GM23338 (cell line): ENCODE results near the gene SPECC1.

Source experiments
- CREB1 ChIP-seq: fragments of 250-450 bp; sonication (Bioruptor Pico); IDR thresholded peaks from 2 replicates; pipeline ENCODE4 v1.5.0; 2020; ENCODE audit warnings: low read depth, mild to moderate bottlenecking, moderate library complexity
- EZH2 ChIP-seq: fragments of 200-600 bp; sonication (generic); IDR thresholded peaks from one replicate; pipeline ENCODE4 v1.8.0; 2017; ENCODE audit warnings: antibody characterized with exemption, mild to moderate bottlenecking, low read depth; ENCODE audit not compliant: unreplicated experiment
- EZH2phosphoT487 ChIP-seq: fragments of 200-600 bp; sonication (generic); IDR thresholded peaks from one replicate; pipeline ENCODE4 v1.8.1; 2018; ENCODE audit warnings: antibody characterized with exemption; ENCODE audit not compliant: unreplicated experiment
- NANOG ChIP-seq: IDR thresholded peaks from 2 replicates; pipeline ENCODE4 v1.6.1; 2016; ENCODE audit warnings: antibody characterized with exemption, borderline replicate concordance
- POLR2AphosphoS5 ChIP-seq: IDR thresholded peaks from 2 replicates; pipeline ENCODE4 v1.6.1; 2016; ENCODE audit warnings: antibody characterized with exemption, low read depth
- STAT1 ChIP-seq: IDR thresholded peaks from one replicate; pipeline ENCODE4 v1.6.1; 2016; ENCODE audit warnings: antibody characterized with exemption; ENCODE audit not compliant: unreplicated experiment
- TF ChIP-seq, protein P1 (sequence below), 2 experiments: fragments of 200-600 bp in 1 of 2; sonication (generic) in 1 of 2; conservative IDR thresholded peaks; 2 replicates each; pipeline versions ENCODE4 v1.5.1 to v1.6.1; 2016 to 2017; ENCODE audit warnings: antibody characterized with exemption in 2 of 2, low read depth in 2 of 2, mild to moderate bottlenecking in 2 of 2, moderate library complexity in 1 of 2
- TF ChIP-seq, protein P2 (sequence below): IDR thresholded peaks from one replicate; pipeline ENCODE4 v1.6.1; 2018; ENCODE audit warnings: antibody characterized with exemption; ENCODE audit not compliant: unreplicated experiment
- TF ChIP-seq, protein P3 (sequence below): IDR thresholded peaks from 2 replicates; pipeline ENCODE4 v1.6.1; 2016; ENCODE audit warnings: antibody characterized with exemption

DNA sequence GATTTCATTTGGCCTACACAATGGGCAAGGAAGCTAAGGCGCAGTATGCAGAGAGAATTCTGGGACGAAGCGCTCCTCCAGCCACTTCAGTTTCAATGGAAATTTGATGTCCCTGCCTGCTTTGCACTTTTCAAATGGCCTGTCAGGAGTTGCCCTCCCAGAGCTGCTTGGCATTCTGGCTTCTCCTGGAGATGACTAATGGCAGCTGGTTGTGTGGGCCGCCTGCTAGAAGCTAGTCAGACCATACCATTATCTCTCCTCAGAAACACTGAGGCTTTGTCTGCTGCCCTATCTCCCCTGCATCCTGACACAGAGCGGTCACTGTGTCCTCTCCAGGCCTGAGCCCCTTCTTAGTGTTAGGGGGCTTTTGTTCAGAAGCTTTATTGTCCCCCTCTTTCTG lies 180.1 kb downstream of the SPECC1 start:
- TF ChIP-seq, protein P1, sequence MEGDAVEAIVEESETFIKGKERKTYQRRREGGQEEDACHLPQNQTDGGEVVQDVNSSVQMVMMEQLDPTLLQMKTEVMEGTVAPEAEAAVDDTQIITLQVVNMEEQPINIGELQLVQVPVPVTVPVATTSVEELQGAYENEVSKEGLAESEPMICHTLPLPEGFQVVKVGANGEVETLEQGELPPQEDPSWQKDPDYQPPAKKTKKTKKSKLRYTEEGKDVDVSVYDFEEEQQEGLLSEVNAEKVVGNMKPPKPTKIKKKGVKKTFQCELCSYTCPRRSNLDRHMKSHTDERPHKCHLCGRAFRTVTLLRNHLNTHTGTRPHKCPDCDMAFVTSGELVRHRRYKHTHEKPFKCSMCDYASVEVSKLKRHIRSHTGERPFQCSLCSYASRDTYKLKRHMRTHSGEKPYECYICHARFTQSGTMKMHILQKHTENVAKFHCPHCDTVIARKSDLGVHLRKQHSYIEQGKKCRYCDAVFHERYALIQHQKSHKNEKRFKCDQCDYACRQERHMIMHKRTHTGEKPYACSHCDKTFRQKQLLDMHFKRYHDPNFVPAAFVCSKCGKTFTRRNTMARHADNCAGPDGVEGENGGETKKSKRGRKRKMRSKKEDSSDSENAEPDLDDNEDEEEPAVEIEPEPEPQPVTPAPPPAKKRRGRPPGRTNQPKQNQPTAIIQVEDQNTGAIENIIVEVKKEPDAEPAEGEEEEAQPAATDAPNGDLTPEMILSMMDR (conservative IDR thresholded peaks at IDR 0.05; ENCODE audit: low read depth in 2 of 2), result no peak
- TF ChIP-seq CREB1 (CRISPR knock-in tag) (no peak), NANOG (no peak), EZH2 (no peak), POLR2AphosphoS5 (no peak), STAT1 (no peak), EZH2phosphoT487 (no peak)
- TF ChIP-seq, protein P2, sequence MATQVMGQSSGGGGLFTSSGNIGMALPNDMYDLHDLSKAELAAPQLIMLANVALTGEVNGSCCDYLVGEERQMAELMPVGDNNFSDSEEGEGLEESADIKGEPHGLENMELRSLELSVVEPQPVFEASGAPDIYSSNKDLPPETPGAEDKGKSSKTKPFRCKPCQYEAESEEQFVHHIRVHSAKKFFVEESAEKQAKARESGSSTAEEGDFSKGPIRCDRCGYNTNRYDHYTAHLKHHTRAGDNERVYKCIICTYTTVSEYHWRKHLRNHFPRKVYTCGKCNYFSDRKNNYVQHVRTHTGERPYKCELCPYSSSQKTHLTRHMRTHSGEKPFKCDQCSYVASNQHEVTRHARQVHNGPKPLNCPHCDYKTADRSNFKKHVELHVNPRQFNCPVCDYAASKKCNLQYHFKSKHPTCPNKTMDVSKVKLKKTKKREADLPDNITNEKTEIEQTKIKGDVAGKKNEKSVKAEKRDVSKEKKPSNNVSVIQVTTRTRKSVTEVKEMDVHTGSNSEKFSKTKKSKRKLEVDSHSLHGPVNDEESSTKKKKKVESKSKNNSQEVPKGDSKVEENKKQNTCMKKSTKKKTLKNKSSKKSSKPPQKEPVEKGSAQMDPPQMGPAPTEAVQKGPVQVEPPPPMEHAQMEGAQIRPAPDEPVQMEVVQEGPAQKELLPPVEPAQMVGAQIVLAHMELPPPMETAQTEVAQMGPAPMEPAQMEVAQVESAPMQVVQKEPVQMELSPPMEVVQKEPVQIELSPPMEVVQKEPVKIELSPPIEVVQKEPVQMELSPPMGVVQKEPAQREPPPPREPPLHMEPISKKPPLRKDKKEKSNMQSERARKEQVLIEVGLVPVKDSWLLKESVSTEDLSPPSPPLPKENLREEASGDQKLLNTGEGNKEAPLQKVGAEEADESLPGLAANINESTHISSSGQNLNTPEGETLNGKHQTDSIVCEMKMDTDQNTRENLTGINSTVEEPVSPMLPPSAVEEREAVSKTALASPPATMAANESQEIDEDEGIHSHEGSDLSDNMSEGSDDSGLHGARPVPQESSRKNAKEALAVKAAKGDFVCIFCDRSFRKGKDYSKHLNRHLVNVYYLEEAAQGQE, result no peak
- TF ChIP-seq, protein P3, sequence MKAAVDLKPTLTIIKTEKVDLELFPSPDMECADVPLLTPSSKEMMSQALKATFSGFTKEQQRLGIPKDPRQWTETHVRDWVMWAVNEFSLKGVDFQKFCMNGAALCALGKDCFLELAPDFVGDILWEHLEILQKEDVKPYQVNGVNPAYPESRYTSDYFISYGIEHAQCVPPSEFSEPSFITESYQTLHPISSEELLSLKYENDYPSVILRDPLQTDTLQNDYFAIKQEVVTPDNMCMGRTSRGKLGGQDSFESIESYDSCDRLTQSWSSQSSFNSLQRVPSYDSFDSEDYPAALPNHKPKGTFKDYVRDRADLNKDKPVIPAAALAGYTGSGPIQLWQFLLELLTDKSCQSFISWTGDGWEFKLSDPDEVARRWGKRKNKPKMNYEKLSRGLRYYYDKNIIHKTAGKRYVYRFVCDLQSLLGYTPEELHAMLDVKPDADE, result no peak
